ENCODE measurements around the gene TMEM123.

The TMEM123 gene

GRCh38 chr11:102406099-102406498 is 46.5 kb downstream of the TMEM123 start:
- Histone ChIP-seq H2BK120ac (ENCODE audit: insufficient read depth, low read length, poor library complexity) (no peak overlapping the region), H2BK12ac (ENCODE audit: low read length) (no peak overlapping the region), H3K79me1 (ENCODE audit: low read length) (no peaks in the 10 kb centered on the region), H3K4me2 (ENCODE audit: low read length) (no peak overlapping the region), H4K91ac (ENCODE audit: low read depth, low read length) (no peak overlapping the region), H4K8ac (ENCODE audit: low read depth, low read length) (no peak overlapping the region), H2BK5ac (ENCODE audit: low read depth, low read length, poor library complexity) (no peak overlapping the region), H3K4me1 (ENCODE audit: control insufficient read depth in 1 of 2, insufficient read depth in 2 of 2, low read length in 2 of 2) (peaks cover 5 to 9% of the 10 kb centered on the region in 2 experiments), H3K18ac (ENCODE audit: low read length) (no peak overlapping the region), H3K36me3 (ENCODE audit: control insufficient read depth in 1 of 2, insufficient read depth in 2 of 2, low read length in 2 of 2) (peaks cover 3 to 5% of the 10 kb centered on the region in 2 experiments), H3K9me3 (ENCODE audit: insufficient read depth, low read depth, low read length) (no peaks in the 10 kb centered on the region), H3K9ac (ENCODE audit: low read length) (no peak overlapping the region), H2AFZ (ENCODE audit: insufficient read depth, low read length, poor library complexity) (no peak overlapping the region), H3K4ac (ENCODE audit: low read depth, low read length) (no peak overlapping the region), H3K27me3 (ENCODE audit: insufficient read depth, low read length) (no peaks in the 10 kb centered on the region), H3K79me2 (ENCODE audit: control insufficient read depth, insufficient read depth, low read length, poor library complexity) (no peaks in the 10 kb centered on the region), H4K12ac (ENCODE audit: low read depth, low read length) (no peak overlapping the region), H3K27ac (ENCODE audit: low read depth, low read length) (no peak overlapping the region), H3K14ac (ENCODE audit: low read length) (no peak overlapping the region), H2AK5ac (ENCODE audit: low read length) (no peak overlapping the region), H3K23ac (ENCODE audit: low read length) (no peak overlapping the region), H3K4me3 (ENCODE audit: low read depth, low read length) (no peak overlapping the region)
- no peak for DNase-seq
- WGBS (ENCODE audit: extremely low coverage, insufficient coverage, insufficient read length): no CpG with 5 or more reads among the region's 2 CpGs

GRCh38 chr11:102405501-102405900 is 47.1 kb downstream of the TMEM123 start:
- no peak overlapping the region for H4K8ac ChIP-seq (ENCODE audit: low read depth, low read length)

GRCh38 chr11:102402548-102402947 is 50.0 kb downstream of the TMEM123 start:
- Histone ChIP-seq H3K79me1 (ENCODE audit: low read length) (no peaks in the 10 kb centered on the region), H3K4ac (ENCODE audit: low read depth, low read length) (no peak overlapping the region)

More at GRCh38 chr11:102405501-102405900, 47.1 kb downstream of the TMEM123 start:
- Histone ChIP-seq H2BK5ac (ENCODE audit: low read depth, low read length, poor library complexity) (no peak overlapping the region), H2BK120ac (ENCODE audit: insufficient read depth, low read length, poor library complexity) (no peak overlapping the region), H3K36me3 (ENCODE audit: control insufficient read depth in 1 of 2, insufficient read depth in 2 of 2, low read length in 2 of 2) (peaks cover 3 to 7% of the 10 kb centered on the region in 2 experiments), H3K27me3 (ENCODE audit: insufficient read depth, low read length) (no peaks in the 10 kb centered on the region), H3K4me3 (ENCODE audit: low read depth, low read length) (no peak overlapping the region), H3K27ac (ENCODE audit: low read depth, low read length) (no peak overlapping the region), H2BK12ac (ENCODE audit: low read length) (no peak overlapping the region), H3K4me2 (ENCODE audit: low read length) (no peak overlapping the region), H4K91ac (ENCODE audit: low read depth, low read length) (no peak overlapping the region), H3K23ac (ENCODE audit: low read length) (no peak overlapping the region), H3K4me1 (ENCODE audit: control insufficient read depth in 1 of 2, insufficient read depth in 2 of 2, low read length in 2 of 2) (peaks cover 4 to 5% of the 10 kb centered on the region in 2 experiments), H3K79me2 (ENCODE audit: control insufficient read depth, insufficient read depth, low read length, poor library complexity) (no peaks in the 10 kb centered on the region), H2AK5ac (ENCODE audit: low read length) (no peak overlapping the region), H4K12ac (ENCODE audit: low read depth, low read length) (no peak overlapping the region), H3K4ac (ENCODE audit: low read depth, low read length) (no peak overlapping the region), H2AFZ (ENCODE audit: insufficient read depth, low read length, poor library complexity) (no peak overlapping the region), H3K9me3 (ENCODE audit: insufficient read depth, low read depth, low read length) (no peaks in the 10 kb centered on the region), H3K9ac (ENCODE audit: low read length) (no peak overlapping the region), H3K18ac (ENCODE audit: low read length) (no peak overlapping the region), H3K14ac (ENCODE audit: low read length) (no peak overlapping the region), H3K79me1 (ENCODE audit: low read length) (no peaks in the 10 kb centered on the region)
- no CpG with 5 or more reads among the region's 5 CpGs for WGBS (ENCODE audit: extremely low coverage, insufficient coverage, insufficient read length)
- no peak for DNase-seq

GRCh38 chr11:102401905-102402304 is 50.7 kb downstream of the TMEM123 start:
- Histone ChIP-seq H3K23ac (ENCODE audit: low read length) (no peak overlapping the region), H3K9me3 (ENCODE audit: insufficient read depth, low read depth, low read length) (no peaks in the 10 kb centered on the region), H2AK5ac (ENCODE audit: low read length) (no peak overlapping the region), H3K27me3 (ENCODE audit: insufficient read depth, low read length) (no peaks in the 10 kb centered on the region), H4K8ac (ENCODE audit: low read depth, low read length) (no peak overlapping the region), H3K4me3 (ENCODE audit: low read depth, low read length) (no peak overlapping the region), H3K27ac (ENCODE audit: low read depth, low read length) (no peak overlapping the region), H3K4me2 (ENCODE audit: low read length) (no peak overlapping the region), H4K12ac (ENCODE audit: low read depth, low read length) (no peak overlapping the region), H3K9ac (ENCODE audit: low read length) (no peak overlapping the region), H2BK120ac (ENCODE audit: insufficient read depth, low read length, poor library complexity) (no peak overlapping the region), H2BK5ac (ENCODE audit: low read depth, low read length, poor library complexity) (no peak overlapping the region), H2BK12ac (ENCODE audit: low read length) (no peak overlapping the region), H3K4me1 (ENCODE audit: control insufficient read depth in 1 of 2, insufficient read depth in 2 of 2, low read length in 2 of 2) (no peaks in the 10 kb centered on the region), H2AFZ (ENCODE audit: insufficient read depth, low read length, poor library complexity) (no peak overlapping the region), H3K4ac (ENCODE audit: low read depth, low read length) (no peak overlapping the region), H3K18ac (ENCODE audit: low read length) (no peak overlapping the region), H3K79me1 (ENCODE audit: low read length) (no peaks in the 10 kb centered on the region), H4K91ac (ENCODE audit: low read depth, low read length) (no peak overlapping the region), H3K36me3 (ENCODE audit: control insufficient read depth in 1 of 2, insufficient read depth in 2 of 2, low read length in 2 of 2) (peaks cover 5 to 12% of the 10 kb centered on the region in 2 experiments), H3K79me2 (ENCODE audit: control insufficient read depth, insufficient read depth, low read length, poor library complexity) (no peaks in the 10 kb centered on the region), H3K14ac (ENCODE audit: low read length) (no peak overlapping the region)
- no CpG with 5 or more reads among the region's 3 CpGs for WGBS (ENCODE audit: extremely low coverage, insufficient coverage, insufficient read length)
- DNase-seq: no peak

More at GRCh38 chr11:102402548-102402947, 50.0 kb downstream of the TMEM123 start:
- no peaks in the 10 kb centered on the region for H3K27me3 ChIP-seq (ENCODE audit: insufficient read depth, low read length)
- H2AFZ ChIP-seq (ENCODE audit: insufficient read depth, low read length, poor library complexity): no peak overlapping the region
- no peak overlapping the region for H3K14ac ChIP-seq (ENCODE audit: low read length)
- H2BK12ac ChIP-seq (ENCODE audit: low read length): no peak overlapping the region
- H4K8ac ChIP-seq (ENCODE audit: low read depth, low read length): no peak overlapping the region
- no peak overlapping the region for H3K23ac ChIP-seq (ENCODE audit: low read length)
- peaks cover 5 to 12% of the 10 kb centered on the region in 2 experiments for H3K36me3 ChIP-seq (ENCODE audit: control insufficient read depth in 1 of 2, insufficient read depth in 2 of 2, low read length in 2 of 2)
- H3K9me3 ChIP-seq (ENCODE audit: insufficient read depth, low read depth, low read length): no peaks in the 10 kb centered on the region
- H2AK5ac ChIP-seq (ENCODE audit: low read length): no peak overlapping the region
- no peaks in the 10 kb centered on the region for H3K79me2 ChIP-seq (ENCODE audit: control insufficient read depth, insufficient read depth, low read length, poor library complexity)
- H2BK120ac ChIP-seq (ENCODE audit: insufficient read depth, low read length, poor library complexity): no peak overlapping the region
- H4K91ac ChIP-seq (ENCODE audit: low read depth, low read length): no peak overlapping the region
- no peaks in the 10 kb centered on the region for H3K4me1 ChIP-seq (ENCODE audit: control insufficient read depth in 1 of 2, insufficient read depth in 2 of 2, low read length in 2 of 2)
- no peak overlapping the region for H3K4me3 ChIP-seq (ENCODE audit: low read depth, low read length)
- no peak overlapping the region for H2BK5ac ChIP-seq (ENCODE audit: low read depth, low read length, poor library complexity)
- H3K4me2 ChIP-seq (ENCODE audit: low read length): no peak overlapping the region
- no peak for DNase-seq
- H4K12ac ChIP-seq (ENCODE audit: low read depth, low read length): no peak overlapping the region
- no peak overlapping the region for H3K27ac ChIP-seq (ENCODE audit: low read depth, low read length)
- H3K18ac ChIP-seq (ENCODE audit: low read length): no peak overlapping the region
- no peak overlapping the region for H3K9ac ChIP-seq (ENCODE audit: low read length)
